Stimulated activated CD4-positive, alpha-beta T cell treated with anti-CD3 and anti-CD28 coated beads, Interleukin-4, amount 100 ng/mL, for 1 hour (primary cell): ENCODE data around the gene A2ML1.
"Not testable (repeated sequence)": the region's sequence is repeated elsewhere in the genome, so short reads cannot be mapped to it uniquely, and the experiment has no call there.

Experiments
- DNase-seq: peaks from one replicate; pipeline ENCODE4 v3.0.0-alpha.2; 2020

Gene A2ML1

DNA sequence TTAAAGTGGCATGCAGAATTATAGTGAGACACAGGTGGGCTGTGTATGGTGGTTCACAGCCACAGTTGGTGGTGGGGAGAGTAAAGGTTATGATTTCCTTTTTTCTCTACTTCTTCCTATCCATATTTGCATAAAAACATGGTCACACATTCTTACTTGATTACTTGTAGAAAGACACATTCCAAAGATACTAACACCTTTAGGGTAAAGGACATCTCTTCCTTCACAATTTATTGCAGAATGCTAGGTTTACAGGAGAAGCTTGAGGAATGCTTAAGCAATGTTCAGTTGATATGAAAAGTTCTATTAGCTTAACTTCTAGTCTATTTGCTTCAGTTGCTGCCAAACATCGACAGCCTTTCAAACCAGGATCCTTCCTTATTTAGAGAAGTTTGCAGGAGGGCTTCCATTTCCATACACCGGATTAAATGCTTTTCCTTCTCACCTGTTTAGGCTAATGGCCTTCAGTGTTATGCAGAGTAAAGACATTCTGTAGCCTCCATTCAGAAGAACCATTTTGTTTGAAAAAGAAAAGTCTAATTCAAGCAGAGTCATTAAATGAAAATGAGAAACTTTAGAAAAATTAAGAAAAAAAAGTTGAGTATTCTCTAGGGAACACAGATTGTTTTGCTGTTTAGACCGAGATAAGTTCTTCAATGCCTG lies 89.3 kb downstream of the A2ML1 start:
- DNase-seq, result no peak

DNA sequence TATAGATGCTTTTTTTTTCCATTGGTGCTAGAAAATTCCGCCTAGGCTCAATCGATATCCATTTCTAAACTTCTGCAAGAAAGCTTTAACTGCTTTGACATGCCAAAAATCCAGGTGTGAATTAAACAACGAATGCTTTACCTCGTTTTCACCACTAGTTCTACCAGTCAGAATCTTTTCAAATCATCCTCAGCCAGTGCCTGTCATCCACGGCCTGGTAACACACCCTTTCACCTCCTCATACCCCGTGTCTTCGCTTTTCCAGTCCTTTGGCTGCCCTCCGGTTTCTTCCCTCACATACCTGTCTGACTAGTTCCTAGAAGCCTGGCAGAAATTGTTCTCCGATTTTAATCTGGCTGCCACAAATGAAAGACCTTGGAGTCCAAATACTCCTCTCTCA lies 90.5 kb downstream of the A2ML1 start:
- DNase-seq, result peak; percentile 3

GRCh38 chr12:8913702-8914032 lies 91.2 kb downstream of the A2ML1 start:
- no peak for DNase-seq

DNA sequence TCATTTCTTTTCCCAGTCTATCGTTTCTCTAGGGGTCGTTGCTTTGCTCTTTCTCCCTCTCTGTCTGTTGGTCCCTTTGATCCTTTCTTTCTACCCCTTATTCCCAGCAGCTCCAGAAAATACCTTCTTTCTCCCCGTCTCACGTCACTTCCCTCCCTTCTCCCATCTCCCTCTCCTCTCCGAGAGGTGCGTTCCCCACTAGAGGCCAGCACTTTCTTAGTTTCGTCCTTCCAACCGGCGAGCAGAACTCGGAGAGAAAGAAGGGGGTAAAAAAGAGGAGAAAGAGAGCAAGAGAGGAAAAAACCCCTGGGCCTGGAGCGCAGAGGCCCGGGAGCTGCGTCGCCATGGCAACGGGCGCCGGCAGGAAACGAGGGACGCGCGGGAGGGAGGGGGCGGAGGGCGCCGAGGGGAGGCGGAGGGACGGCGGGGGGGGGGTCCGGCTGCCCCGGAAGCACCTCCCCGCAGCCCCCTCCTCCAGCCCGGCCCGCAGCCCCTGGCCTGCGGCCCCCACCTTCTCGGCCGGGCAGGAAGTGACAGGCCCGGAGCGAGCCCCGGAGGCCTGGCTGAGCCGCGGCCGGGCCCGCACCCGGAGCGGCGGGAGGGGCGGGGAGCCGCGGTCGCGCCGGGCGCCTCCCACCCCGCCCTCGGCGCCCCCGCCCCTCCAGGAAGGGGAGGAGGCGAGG lies 91.8 kb downstream of the A2ML1 start, which contains the start of gene PHC1:
Gene PHC1, plus strand, starts transcription at position 477 of the 683 bp plus-strand sequence. CDS start 3,169 bp downstream, outside the sequence.
- peak; percentile 77 for DNase-seq

GRCh38 chr12:8914716-8915526 lies 92.5 kb downstream of the A2ML1 start:
- peak; percentile 46 for DNase-seq

DNA sequence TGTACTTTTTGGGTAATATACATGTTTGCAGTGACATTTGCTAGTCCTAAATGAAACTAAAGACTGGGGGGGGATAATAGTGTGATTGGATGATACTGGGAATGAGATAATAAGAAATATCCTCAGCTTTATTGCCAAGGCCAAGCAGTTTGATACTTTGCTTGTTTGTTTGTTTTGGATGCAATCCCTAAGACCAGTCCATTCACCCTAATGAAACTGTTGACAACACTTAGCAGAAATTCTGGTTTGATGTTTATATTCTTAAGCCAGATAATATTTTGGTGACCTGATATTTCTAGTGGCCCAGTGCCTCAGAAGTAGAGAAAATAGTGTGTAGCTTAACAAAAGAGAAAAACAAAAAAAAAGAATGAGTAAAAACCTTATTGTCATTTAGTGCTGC lies 93.7 kb downstream of the A2ML1 start:
- no peak for DNase-seq

- no peak for DNase-seq
Observed at GRCh38 chr12:8917031-8917430, 94.6 kb downstream of the A2ML1 start.

GRCh38 chr12:8917751-8918150 lies 95.3 kb downstream of the A2ML1 start:
- no peak for DNase-seq

GRCh38 chr12:8919643-8920042 lies 97.2 kb downstream of the A2ML1 start:
- DNase-seq, result not testable (repeated sequence)

GRCh38 chr12:8922544-8922943 lies 100.1 kb downstream of the A2ML1 start:
- no peak for DNase-seq
